Body of pancreas (tissue), 4 donors: ENCODE results near the gene PCSK6. TPM values are rescaled to one million over a fixed set of nuclear protein-coding genes. Genes with fewer than 3 reads are reported as not detected.

Source experiments
- ATAC-seq: fragments of 150-250 bp; one replicate; pipeline ENCODE4 v1.9.1; 2016
- DNase-seq, 4 donors: peaks; one replicate each; pipeline ENCODE4 v3.0.0-alpha.2; 2019
- H3K27ac ChIP-seq, 4 donors: fragments of 200-600 bp; sonication (generic); 1 replicate in 3 of 4; 2 replicates in 1 of 4; pipeline versions ENCODE4 v1.5.1 to v1.6.1; 2016 to 2019; ENCODE audit warnings: mild to moderate bottlenecking in 1 of 4, mixed read lengths in 1 of 4, moderate library complexity in 1 of 4
- H3K27me3 ChIP-seq, 2 donors: fragments of 200-600 bp; sonication (generic); one replicate each; pipeline ENCODE4 v1.6.0; 2016; ENCODE audit warnings: mild to moderate bottlenecking in 1 of 2
- H3K36me3 ChIP-seq, 2 donors: fragments of 200-600 bp; sonication (generic); replicated peaks in 1 of 2; 2 replicates each; pipeline ENCODE4 v1.5.1; 2016; ENCODE audit warnings: low read depth in 2 of 2; ENCODE audit not compliant: insufficient read depth in 1 of 2
- H3K4me1 ChIP-seq: fragments of 200-600 bp; sonication (generic); one replicate; pipeline ENCODE4 v1.6.0; 2016
- H3K4me3 ChIP-seq, 2 donors: fragments of 200-600 bp; sonication (generic); 1 replicate in 1 of 2; 2 replicates in 1 of 2; pipeline ENCODE4 v1.5.1; 2016 to 2019
- H3K9me3 ChIP-seq, 3 donors: fragments of 200-600 bp; sonication (generic); 1 replicate in 2 of 3; 2 replicates in 1 of 3; pipeline ENCODE4 v1.5.1; 2016
- CTCF ChIP-seq, 7 experiments: fragments of 450-650 bp in 4 of 7; fragments of 200-600 bp in 3 of 7; sonication (generic) in 3 of 7; IDR thresholded peaks; one replicate each; pipeline ENCODE4 v1.5.1; 2016 to 2019; ENCODE audit warnings: antibody characterized with exemption in 7 of 7
- POLR2A ChIP-seq, 3 donors: fragments of 450-650 bp; IDR thresholded peaks; one replicate each; pipeline ENCODE4 v1.6.1; 2016; ENCODE audit warnings: antibody characterized with exemption in 3 of 3, mild to moderate bottlenecking in 2 of 3
- WGBS, 2 donors: methylation state at CpG; one replicate each; pipeline ENCODE4 v1.1.5; 2017; 5-methylcytosine and 5-hydroxymethylcytosine counted together
- intact Hi-C: fragments of 100-400 bp; cut with DNase I; formaldehyde crosslinking; loops from one replicate; pipeline ENCODE4 v1.15.1; 2023
- total RNA-seq, 2 donors: library from RNA; depleted of rRNA; stranded (reverse); fragments of >200 nt; gene quantifications; one replicate each; pipeline ENCODE4 v1.1.0, GENCODE V29; 2016

The PCSK6 gene
- total RNA-seq: 10 to 100 TPM in 1 of 2 donors, 1 to 10 TPM in 1; 8.9 to 10.1 TPM

GRCh38 chr15:101489599-101490407, at the start of gene PCSK6:
Gene PCSK6 (minus strand): TSS chr15:101489707. CDS start chr15:101489670, 37 bp downstream.
- intact Hi-C loops: no loop called here
- WGBS, 2 donors: 25 to 82% methylated on average over 12 to 76 of the region's 111 CpGs
- DNase-seq: peak in 3 of 4 donors; percentile 33 to 60 (median 43)
- H3K27me3 ChIP-seq: peaks cover 0 to 4% of the 10 kb centered on the region in 2 donors
- H3K4me3 ChIP-seq: no peak within 1 kb of the TSS
- H3K9me3 ChIP-seq: no peaks in the 10 kb centered on the region
- TF ChIP-seq POLR2A (IDR thresholded peaks at IDR 0.05) (no peak), CTCF (IDR thresholded peaks at IDR 0.05) (no peak)
- ATAC-seq: peak; percentile 65
- no peak within 1 kb of the TSS for H3K27ac ChIP-seq
- H3K36me3 ChIP-seq: no peaks in the 10 kb centered on the region
- peaks cover 10% of the 10 kb centered on the region for H3K4me1 ChIP-seq

DNA sequence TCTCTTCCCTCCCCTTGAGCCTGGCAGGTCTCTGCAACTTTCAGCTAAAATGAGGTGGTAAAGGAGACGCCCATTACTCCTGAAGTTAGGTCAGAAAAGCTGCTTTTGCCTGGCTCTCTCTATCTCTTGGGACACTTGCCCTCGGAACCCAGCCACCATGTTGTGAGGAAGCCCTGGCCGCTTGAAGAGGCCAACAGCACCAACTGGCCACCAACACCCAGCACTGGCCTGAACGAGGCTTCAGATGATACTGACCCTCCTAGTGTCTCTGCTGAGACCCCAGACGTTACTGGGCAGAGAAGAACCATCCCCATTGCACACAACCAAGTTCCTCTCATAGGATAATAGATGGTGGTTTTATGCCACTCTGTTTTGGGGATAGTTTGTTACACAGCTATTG, 49.5 kb upstream of the PCSK6 start:
- Histone ChIP-seq H3K27me3 (no peaks in the 10 kb centered on the region), H3K36me3 (no peaks in the 10 kb centered on the region), H3K4me1 (no peaks in the 10 kb centered on the region), H3K9me3 (no peaks in the 10 kb centered on the region), H3K27ac (no peak overlapping the region), H3K4me3 (no peak overlapping the region)
- DNase-seq (no peak), ATAC-seq (no peak)
- 73 to 91% methylated on average over 4 to 5 of the region's 5 CpGs for WGBS, 2 donors
- intact Hi-C loops: no loop called here
- TF ChIP-seq POLR2A (IDR thresholded peaks at IDR 0.05) (no peak), CTCF (IDR thresholded peaks at IDR 0.05) (no peak)

DNA sequence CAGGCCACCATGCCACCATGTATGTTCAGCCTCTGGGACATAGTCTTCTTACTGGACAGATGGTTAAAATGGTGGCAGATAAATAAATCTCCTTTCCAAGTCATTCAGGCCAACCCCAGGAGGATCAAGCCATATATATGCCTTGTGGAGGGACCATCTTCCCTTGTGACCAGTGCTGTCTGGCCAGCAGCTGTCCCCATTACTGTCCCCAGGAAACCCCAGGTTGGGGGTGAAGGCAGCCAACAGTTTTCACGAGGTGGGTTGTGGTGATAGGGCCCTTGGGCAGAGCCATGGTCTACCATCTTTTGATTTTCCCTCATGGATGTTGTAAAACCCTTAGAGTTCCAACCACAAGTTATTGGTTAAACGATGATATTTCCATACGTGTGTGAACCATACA, 48.7 kb upstream of the PCSK6 start:
- DNase-seq: no peak
- intact Hi-C loops: no loop called here
- no peak overlapping the region for H3K4me3 ChIP-seq
- H3K4me1 ChIP-seq: no peaks in the 10 kb centered on the region
- H3K27ac ChIP-seq: no peak overlapping the region
- H3K9me3 ChIP-seq: no peaks in the 10 kb centered on the region
- H3K36me3 ChIP-seq: no peaks in the 10 kb centered on the region
- WGBS, 2 donors: 31 to 32% methylated on average over 3 of the region's 3 CpGs
- no peak for TF ChIP-seq CTCF (IDR thresholded peaks at IDR 0.05)
- TF ChIP-seq POLR2A (IDR thresholded peaks at IDR 0.05): no peak
- no peaks in the 10 kb centered on the region for H3K27me3 ChIP-seq
- no peak for ATAC-seq

GRCh38 chr15:101537483-101538080, 48.1 kb upstream of the PCSK6 start:
- TF ChIP-seq POLR2A (IDR thresholded peaks at IDR 0.05): no peak
- no peak for TF ChIP-seq CTCF (IDR thresholded peaks at IDR 0.05)
- Histone ChIP-seq H3K27me3 (no peaks in the 10 kb centered on the region), H3K27ac (no peak overlapping the region), H3K9me3 (no peaks in the 10 kb centered on the region), H3K36me3 (no peaks in the 10 kb centered on the region), H3K4me3 (no peak overlapping the region), H3K4me1 (no peaks in the 10 kb centered on the region)
- no peak for ATAC-seq
- 62 to 71% methylated on average over 2 of the region's 2 CpGs for WGBS, 2 donors
- DNase-seq: no peak
- intact Hi-C loops: no loop called here
